ENCODE measurements around the gene PCCA. TPM values are rescaled to one million over a fixed set of nuclear protein-coding genes. Genes with fewer than 3 reads are reported as not detected.

PCCA gene
- total and polyA plus RNA-seq, 2 donors (not counting 1 experiment from before 2014, with no cell fraction given), result 4.8 to 17.4 TPM

DNA sequence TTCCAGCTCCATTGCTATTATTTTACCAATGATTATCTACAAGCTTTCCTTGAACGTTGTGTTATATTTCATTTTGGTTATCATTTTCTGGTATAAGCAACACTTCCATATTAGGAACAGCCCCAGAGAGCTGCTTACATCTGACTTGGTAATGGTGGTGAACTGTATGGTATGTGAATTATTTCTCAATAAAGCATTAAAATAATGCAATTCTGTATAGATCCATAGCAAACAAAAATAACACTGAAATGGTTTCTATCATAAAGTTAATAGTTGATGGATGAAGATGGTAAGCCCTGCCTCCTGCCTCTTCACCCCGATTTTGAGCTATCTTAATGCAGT lies 472.2 kb downstream of the PCCA start:
- CTCF ChIA-PET, result interaction anchor here (1.4 kb wide), 1 partner anchor 11 kb away, joined by 8 read pairs; no protein-coding TSS in a partner anchor
- DNase-seq, result no peak
- Mint-ChIP-seq H3K9me3 (ENCODE audit: insufficient read depth) (no peaks in the 10 kb centered on the region), H3K4me3 (no peak overlapping the region), H3K27ac (no peak overlapping the region), H3K4me1 (no peaks in the 10 kb centered on the region), H3K27me3 (no peaks in the 10 kb centered on the region)
- WGBS (ENCODE audit: insufficient coverage), result 100% methylated on average over 1 of the region's 2 CpGs
- H3K9me3 ChIP-seq (ENCODE audit: control extremely low read depth in 1 of 3, control insufficient read depth in 2 of 3, insufficient read depth in 1 of 3, low read length in 2 of 3), result peaks cover 0 to 7% (median 0%) of the 10 kb centered on the region in 3 donors
- no peak overlapping the region for H3K9ac ChIP-seq (ENCODE audit: low read length)
- no peaks in the 10 kb centered on the region for H4K20me1 ChIP-seq (ENCODE audit: control insufficient read depth, insufficient read depth, low read length, poor library complexity, severe bottlenecking)
- H2AFZ ChIP-seq (ENCODE audit: insufficient read depth, low read depth, low read length, poor library complexity, severe bottlenecking), result no peak overlapping the region
- no peaks in the 10 kb centered on the region for H3K79me2 ChIP-seq (ENCODE audit: control insufficient read depth, insufficient read depth, low read length)
- H3K27ac ChIP-seq (ENCODE audit: low read length in 2 of 2), result no peak overlapping the region
- POLR2A ChIA-PET, result no interaction called here
- ATAC-seq (ENCODE audit: low read depth), result no peak
- no peak for TF ChIP-seq EZH2 (IDR thresholded peaks at IDR 0.05; ENCODE audit: borderline replicate concordance, insufficient read depth, low read depth, low read length, poor library complexity, severe bottlenecking)
- TF ChIP-seq, protein P1, sequence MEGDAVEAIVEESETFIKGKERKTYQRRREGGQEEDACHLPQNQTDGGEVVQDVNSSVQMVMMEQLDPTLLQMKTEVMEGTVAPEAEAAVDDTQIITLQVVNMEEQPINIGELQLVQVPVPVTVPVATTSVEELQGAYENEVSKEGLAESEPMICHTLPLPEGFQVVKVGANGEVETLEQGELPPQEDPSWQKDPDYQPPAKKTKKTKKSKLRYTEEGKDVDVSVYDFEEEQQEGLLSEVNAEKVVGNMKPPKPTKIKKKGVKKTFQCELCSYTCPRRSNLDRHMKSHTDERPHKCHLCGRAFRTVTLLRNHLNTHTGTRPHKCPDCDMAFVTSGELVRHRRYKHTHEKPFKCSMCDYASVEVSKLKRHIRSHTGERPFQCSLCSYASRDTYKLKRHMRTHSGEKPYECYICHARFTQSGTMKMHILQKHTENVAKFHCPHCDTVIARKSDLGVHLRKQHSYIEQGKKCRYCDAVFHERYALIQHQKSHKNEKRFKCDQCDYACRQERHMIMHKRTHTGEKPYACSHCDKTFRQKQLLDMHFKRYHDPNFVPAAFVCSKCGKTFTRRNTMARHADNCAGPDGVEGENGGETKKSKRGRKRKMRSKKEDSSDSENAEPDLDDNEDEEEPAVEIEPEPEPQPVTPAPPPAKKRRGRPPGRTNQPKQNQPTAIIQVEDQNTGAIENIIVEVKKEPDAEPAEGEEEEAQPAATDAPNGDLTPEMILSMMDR (IDR thresholded peaks at IDR 0.05), result no peak
- H3K4me2 ChIP-seq (replicated peaks; ENCODE audit: low read depth, low read length, poor library complexity, severe bottlenecking), result no peak overlapping the region
- no peaks in the 10 kb centered on the region for H3K36me3 ChIP-seq (replicated peaks in 1 of 2; ENCODE audit: control extremely low read depth in 1 of 2, control insufficient read depth in 1 of 2, extremely low read depth in 1 of 2, insufficient read depth in 2 of 2, low read length in 1 of 2)
- H3K4me3 ChIP-seq (ENCODE audit: control extremely low read depth in 1 of 5, extremely low read depth in 1 of 5, insufficient read depth in 1 of 5, low read depth in 2 of 5, low read length in 4 of 5), result no peak overlapping the region
- intact Hi-C loops (cut with micrococcal nuclease), result no loop called here
- no peaks in the 10 kb centered on the region for H3K4me1 ChIP-seq (ENCODE audit: control insufficient read depth in 2 of 2, insufficient read depth in 2 of 2, low read length in 2 of 2)
- no peaks in the 10 kb centered on the region for H3K27me3 ChIP-seq (replicated peaks in 1 of 4; ENCODE audit: control extremely low read depth in 1 of 4, control insufficient read depth in 3 of 4, insufficient read depth in 4 of 4, low read length in 3 of 4)

GRCh38 chr13:100561599-100562204 lies 472.8 kb downstream of the PCCA start:
- Histone ChIP-seq H3K4me3 (ENCODE audit: control extremely low read depth in 1 of 5, extremely low read depth in 1 of 5, insufficient read depth in 1 of 5, low read depth in 2 of 5, low read length in 4 of 5) (no peak overlapping the region), H3K4me1 (ENCODE audit: control insufficient read depth in 2 of 2, insufficient read depth in 2 of 2, low read length in 2 of 2) (no peaks in the 10 kb centered on the region), H3K9me3 (ENCODE audit: control extremely low read depth in 1 of 3, control insufficient read depth in 2 of 3, insufficient read depth in 1 of 3, low read length in 2 of 3) (peaks cover 0 to 10% (median 0%) of the 10 kb centered on the region in 3 donors), H4K20me1 (ENCODE audit: control insufficient read depth, insufficient read depth, low read length, poor library complexity, severe bottlenecking) (no peaks in the 10 kb centered on the region), H3K36me3 (replicated peaks in 1 of 2; ENCODE audit: control extremely low read depth in 1 of 2, control insufficient read depth in 1 of 2, extremely low read depth in 1 of 2, insufficient read depth in 2 of 2, low read length in 1 of 2) (no peaks in the 10 kb centered on the region), H3K27ac (ENCODE audit: low read length in 2 of 2) (no peak overlapping the region), H3K9ac (ENCODE audit: low read length) (no peak overlapping the region), H2AFZ (ENCODE audit: insufficient read depth, low read depth, low read length, poor library complexity, severe bottlenecking) (no peak overlapping the region), H3K79me2 (ENCODE audit: control insufficient read depth, insufficient read depth, low read length) (no peaks in the 10 kb centered on the region), H3K4me2 (replicated peaks; ENCODE audit: low read depth, low read length, poor library complexity, severe bottlenecking) (no peak overlapping the region), H3K27me3 (replicated peaks in 1 of 4; ENCODE audit: control extremely low read depth in 1 of 4, control insufficient read depth in 3 of 4, insufficient read depth in 4 of 4, low read length in 3 of 4) (no peaks in the 10 kb centered on the region)
- no peak overlapping the region for H3K27ac Mint-ChIP-seq
- H3K9me3 Mint-ChIP-seq (ENCODE audit: insufficient read depth), result no peaks in the 10 kb centered on the region
- no peak overlapping the region for H3K4me3 Mint-ChIP-seq
- TF ChIP-seq, protein P1 (IDR thresholded peaks at IDR 0.05), result no peak
- TF ChIP-seq EZH2 (IDR thresholded peaks at IDR 0.05; ENCODE audit: borderline replicate concordance, insufficient read depth, low read depth, low read length, poor library complexity, severe bottlenecking), result no peak
- intact Hi-C loops (cut with micrococcal nuclease), result no loop called here
- H3K4me1 Mint-ChIP-seq, result no peaks in the 10 kb centered on the region
- H3K27me3 Mint-ChIP-seq, result no peaks in the 10 kb centered on the region
- POLR2A ChIA-PET, result no interaction called here
- no peak for ATAC-seq (ENCODE audit: low read depth)
- WGBS (ENCODE audit: insufficient coverage), result 97% methylated on average over 4 of the region's 7 CpGs
- no peak for DNase-seq
- CTCF ChIA-PET, result interaction anchor here (1.1 to 1.7 kb wide), 2 partner anchors 9 to 11 kb away, joined by 3 to 6 read pairs; no protein-coding TSS in a partner anchor
